Activated CD4-positive, CD25-positive, alpha-beta regulatory T cell (primary cell): ENCODE results near the gene SPATA25.
A peak's percentile ranks its signal among the peaks of the same experiment; 100 is the strongest.

Experiments used
- DNase-seq, 4 experiments: peaks; one replicate each; lab custom pipeline; 2025; lab: John Stamatoyannopoulos, UW

Gene SPATA25

DNA sequence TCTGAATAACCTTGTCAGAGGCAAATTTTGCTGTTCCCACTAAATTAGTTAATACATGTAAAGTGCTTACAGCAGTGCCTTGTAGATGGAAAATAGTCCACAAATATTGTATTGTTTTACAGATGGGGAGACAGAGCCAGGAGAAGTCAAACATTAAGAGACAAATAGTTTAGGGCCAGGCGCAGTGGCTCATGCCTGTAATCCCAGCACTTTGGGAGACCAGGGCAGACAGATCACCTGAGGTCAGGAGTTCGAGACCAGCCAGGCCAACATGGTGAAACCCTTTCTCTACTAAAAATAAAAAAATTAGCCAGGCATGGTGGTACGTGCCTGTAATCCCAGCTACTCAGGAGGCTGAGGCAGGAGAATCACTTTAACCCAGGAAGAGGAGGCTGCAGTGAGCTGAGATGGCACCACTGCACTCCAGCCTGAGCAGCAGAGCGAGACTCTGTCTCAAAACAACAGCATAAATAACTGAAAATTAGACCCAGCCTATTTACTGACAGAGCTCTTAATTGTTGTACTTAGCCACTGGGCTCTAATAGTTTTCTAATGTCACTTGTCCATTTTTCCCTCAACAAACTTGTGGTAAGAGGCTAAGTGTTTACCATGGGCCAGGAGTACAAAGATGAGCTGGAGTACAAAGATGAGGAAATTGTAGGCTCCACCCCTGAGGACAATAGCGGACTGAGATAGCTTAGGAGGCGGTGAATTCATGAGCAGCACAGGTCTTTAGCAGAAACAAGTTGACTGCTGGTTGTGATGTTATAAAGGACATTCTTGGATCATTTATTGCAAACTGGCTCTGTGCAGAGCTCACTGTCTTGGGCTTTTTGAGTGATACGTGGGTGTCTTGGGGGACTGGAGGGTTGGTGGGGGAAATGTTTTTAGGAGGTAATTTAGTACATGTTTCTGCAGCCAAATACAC, 23.6 kb downstream of the SPATA25 start:
- no peak for DNase-seq

DNA sequence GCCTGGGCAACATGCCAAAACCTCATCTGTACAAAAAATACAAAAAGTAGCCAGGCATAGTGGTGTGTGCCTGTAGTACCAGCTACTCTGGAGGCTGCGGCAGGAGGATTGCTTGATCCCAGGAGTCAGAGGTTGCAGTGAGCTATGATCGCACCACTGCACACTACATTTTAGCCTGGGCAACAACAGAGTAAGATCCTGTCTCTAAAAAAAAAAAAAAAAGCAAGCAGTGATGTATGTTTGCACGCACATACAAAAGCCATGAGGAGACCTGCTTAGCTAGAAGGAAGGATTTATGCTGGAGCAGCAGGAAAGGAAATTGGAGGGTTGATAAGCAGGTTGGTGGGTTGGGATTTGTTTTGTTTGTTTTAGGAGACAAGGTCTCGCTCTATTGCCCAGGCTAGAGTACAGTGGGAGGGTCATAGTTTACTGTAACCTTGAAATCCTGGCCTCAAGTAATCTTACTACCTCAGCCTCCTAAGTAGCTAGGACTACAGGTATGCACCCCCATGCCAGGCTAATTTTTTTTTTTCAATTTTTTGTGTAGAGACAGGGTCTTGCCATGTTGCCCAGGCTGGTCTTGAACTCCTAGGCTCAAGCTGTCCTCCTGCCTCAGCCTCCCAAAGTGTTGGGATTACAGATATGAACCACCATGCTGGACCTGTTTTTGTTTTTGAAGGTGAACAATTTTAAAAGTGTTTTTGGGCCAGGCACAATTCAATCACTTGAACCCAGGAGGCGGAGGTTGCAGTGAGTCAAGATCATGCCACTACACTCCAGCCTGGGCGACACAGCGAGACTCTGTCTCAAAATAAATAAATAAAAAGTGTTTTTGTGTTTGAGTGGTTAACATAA, 26.0 kb downstream of the SPATA25 start:
- DNase-seq: no peak

- DNase-seq: no peak
These were observed 26.7 kb downstream of the SPATA25 start for GRCh38 chr20:45860560-45861220.

- no peak for DNase-seq
These were observed 27.5 kb downstream of the SPATA25 start for GRCh38 chr20:45859916-45860315.

- DNase-seq: peak in 2 of 4 experiments; percentile 21 to 55
These were observed 29.6 kb downstream of the SPATA25 start for GRCh38 chr20:45857882-45858216.

DNA sequence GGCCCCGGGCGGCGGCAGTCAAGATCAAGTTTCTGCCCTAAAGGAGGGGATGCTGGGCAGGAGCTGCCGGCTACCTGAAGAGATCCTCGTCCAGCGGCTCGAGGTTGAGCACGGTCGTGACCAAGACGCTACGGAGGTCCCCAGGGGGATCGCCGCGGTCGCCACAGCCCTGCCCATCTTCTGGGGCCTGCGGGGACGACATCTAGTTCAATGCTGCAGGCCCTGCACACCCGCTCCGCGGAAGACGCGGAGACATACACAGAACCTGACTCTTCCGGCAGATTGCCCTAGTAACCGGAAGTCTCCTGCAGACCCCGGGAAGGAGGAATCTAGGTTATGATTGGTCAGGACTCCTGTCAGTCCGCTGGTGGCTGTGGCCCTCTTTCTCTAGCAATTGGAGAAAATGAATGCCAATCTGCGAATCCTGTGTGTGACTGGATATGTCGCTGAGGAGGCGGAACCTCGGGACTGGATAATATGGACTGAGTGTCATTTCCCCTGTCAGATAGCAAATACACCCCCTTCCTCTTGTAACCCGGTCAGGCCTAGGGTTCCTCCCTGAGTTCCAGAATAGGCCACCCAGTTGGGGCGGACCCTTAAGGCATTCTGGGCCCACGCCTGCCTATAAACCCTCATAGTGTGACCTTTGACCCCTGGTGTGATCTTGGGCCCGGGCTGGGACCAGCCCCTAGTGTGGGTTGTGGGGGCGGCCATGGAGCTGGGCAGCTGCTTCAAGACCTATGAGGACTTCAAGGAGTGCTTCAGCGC, 30.1 kb downstream of the SPATA25 start, which contains the start of the genes ACOT8 and ZSWIM3:
TSS of gene ACOT8 (minus strand) at position 279 of the 768 bp plus-strand sequence. CDS start at position 202, 77 bp downstream.
TSS of gene ZSWIM3 (plus strand) at position 501 of the 768 bp plus-strand sequence. CDS start at position 713, 212 bp downstream.
- peak; percentile 66 to 85 (median 83) for DNase-seq

DNA sequence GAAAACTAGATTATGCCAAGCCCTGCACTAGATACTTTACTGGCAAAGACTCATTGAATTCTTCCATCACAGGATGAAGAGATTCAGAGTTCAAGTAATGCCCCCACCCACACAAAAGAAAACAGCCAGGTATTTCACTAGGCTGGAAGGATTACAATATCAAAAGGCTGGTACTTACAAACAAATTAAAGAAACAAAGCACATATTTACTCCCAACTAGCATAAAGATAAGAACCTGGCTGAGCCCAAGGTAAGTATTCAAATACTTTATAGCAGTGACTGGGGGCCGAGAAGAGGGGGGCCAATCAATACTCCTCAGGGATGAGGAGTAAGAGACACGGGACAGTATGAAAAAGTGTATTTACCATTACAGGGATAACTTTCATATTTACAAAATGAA, 33.9 kb downstream of the SPATA25 start:
- no peak for DNase-seq

- no peak for DNase-seq
These were observed 35.1 kb downstream of the SPATA25 start for GRCh38 chr20:45852326-45852725.

- no peak for DNase-seq
These were observed 35.9 kb downstream of the SPATA25 start for GRCh38 chr20:45851501-45851900.

GRCh38 chr20:45850926-45851325, 36.5 kb downstream of the SPATA25 start:
- no peak for DNase-seq

DNA sequence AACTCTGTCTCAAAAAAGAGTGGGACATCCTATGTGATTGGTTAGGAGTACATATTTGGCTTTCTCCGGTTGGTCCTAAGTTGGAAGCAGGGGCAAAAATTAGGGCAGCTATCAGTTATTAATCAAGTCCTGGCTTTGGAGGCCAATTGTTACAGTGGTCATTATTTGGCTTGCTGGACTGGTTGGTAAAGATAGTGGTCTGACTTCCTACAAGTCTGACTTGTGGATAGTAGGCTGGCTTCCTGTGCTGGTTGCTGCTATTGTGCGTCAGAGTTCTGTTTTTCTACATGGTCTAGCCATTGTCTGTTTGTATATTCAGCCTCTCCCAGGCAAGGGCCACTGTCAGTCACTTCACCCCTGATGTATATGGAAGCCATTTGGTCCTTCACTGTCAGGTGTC, 37.2 kb downstream of the SPATA25 start:
- DNase-seq: no peak

- no peak for DNase-seq
These were observed 38.3 kb downstream of the SPATA25 start for GRCh38 chr20:45848969-45849582.

DNA sequence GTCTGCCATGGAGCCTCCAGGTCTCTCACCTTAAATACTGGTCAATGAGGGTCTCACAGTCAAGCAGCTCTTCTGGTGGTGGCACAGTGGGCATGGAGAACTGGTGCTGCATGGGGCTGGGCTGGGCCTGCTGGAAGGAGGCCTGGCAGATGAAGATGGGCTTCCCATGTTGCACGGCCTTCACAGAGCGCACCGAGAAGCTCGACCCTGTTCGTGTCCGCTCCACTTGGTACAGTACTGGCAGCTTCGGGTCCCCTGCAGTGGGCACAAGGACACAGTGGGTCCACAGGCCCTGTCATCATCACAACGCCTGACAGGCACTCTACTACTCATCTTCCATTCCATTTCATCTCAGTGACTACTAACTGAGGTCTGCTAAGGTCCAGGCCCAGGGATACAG, 39.0 kb downstream of the SPATA25 start:
- no peak for DNase-seq

DNA sequence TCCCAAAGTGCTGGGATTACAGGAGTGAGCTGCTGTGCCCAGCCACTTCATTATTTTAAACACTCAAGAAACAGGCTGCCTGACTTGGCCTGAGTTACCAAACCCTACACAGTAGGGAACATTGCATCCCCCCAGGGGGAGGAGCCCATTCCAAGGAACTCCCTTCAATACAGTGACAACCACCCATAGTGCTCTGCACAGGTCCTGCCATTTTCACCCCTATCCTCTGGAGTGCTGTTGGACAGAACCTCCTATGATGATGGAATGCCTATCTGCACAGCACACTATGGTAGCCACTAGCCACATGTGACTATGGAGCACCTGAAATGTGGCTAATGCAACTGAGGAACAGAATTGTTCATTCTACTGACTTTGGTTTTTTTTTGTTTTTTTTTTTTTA, 42.0 kb downstream of the SPATA25 start:
- DNase-seq: no peak

- DNase-seq: no peak
These were observed 43.9 kb downstream of the SPATA25 start for GRCh38 chr20:45843506-45843905.

DNA sequence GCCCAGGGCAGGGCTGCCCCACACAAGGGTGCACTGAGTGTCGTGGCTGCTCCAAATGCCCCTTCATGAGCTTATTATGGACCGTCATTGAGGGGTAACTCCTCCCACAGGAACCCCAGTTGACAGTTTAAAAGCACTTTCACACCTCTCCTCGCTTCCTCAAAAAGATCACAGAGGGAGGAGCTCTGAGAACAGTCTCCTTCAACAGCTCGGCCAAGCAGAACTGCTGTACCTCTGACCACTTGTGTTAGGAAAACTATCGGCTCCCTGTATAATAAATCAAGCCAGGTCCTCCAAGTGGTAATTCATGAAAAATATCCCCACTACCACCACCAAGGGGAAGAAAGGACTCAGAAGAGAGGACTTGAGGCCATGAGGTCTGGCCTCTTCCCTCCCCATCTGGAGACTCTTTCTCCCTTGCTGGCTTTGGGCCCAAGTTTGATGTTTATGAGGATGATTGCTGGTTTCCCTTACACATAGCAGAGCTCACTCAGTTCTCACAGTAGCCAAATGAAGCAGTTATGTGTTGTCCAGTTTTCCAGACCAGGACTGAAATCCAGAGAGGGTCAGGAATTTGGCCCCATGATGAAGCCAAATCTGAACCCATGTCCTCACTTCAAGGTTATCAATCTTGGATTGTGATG, 45.1 kb downstream of the SPATA25 start:
- no peak for DNase-seq

GRCh38 chr20:45841407-45842129, 45.9 kb downstream of the SPATA25 start:
- DNase-seq: no peak

DNA sequence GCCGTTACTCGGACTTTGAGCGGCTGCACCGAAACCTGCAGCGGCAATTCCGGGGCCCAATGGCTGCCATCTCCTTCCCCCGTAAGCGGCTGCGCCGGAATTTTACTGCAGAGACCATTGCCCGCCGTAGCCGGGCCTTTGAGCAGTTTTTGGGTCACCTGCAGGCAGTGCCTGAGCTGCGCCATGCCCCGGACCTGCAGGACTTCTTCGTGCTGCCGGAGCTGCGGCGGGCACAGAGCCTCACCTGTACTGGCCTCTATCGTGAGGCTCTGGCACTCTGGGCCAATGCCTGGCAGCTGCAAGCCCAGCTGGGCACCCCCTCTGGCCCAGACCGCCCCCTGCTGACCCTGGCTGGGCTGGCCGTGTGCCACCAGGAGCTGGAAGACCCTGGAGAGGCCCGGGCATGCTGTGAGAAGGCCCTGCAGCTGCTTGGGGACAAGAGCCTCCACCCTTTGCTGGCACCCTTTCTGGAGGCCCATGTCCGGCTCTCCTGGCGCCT, 46.7 kb downstream of the SPATA25 start:
- no peak for DNase-seq

- no peak for DNase-seq
These were observed 50.6 kb downstream of the SPATA25 start for GRCh38 chr20:45836841-45837240.
